ENCODE measurements around the gene HMGCS2. TPM values are rescaled to one million over a fixed set of nuclear protein-coding genes. Genes with fewer than 3 reads are reported as not detected.

HMGCS2 gene
- total RNA-seq, 1 experiment from 2014 or later: not detected

DNA sequence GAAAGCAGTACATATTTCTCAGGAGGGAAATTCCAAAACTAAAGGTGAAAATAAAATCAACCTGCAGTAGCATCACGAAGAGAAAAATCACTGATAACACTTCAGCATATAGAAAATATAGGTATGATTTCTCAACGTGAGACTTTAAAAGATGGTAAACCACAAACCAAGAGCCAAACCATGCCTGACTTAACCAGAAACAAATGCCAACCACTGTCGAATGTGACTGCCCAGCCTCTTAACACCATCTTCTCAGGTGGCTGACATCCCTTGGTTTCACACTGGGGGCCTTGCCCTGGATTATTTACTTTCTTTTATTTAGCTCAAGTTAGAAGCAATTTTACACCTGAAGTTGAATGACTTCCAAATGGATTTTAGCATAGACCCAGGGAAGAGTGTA is 10.1 kb downstream of the HMGCS2 start:
- H3K27me3 ChIP-seq (ENCODE audit: control insufficient read depth, insufficient read depth, low read length): no peaks in the 10 kb centered on the region
- no peak for DNase-seq
- no peak overlapping the region for H3K4me3 ChIP-seq (ENCODE audit: insufficient read depth, low read depth, low read length)

DNA sequence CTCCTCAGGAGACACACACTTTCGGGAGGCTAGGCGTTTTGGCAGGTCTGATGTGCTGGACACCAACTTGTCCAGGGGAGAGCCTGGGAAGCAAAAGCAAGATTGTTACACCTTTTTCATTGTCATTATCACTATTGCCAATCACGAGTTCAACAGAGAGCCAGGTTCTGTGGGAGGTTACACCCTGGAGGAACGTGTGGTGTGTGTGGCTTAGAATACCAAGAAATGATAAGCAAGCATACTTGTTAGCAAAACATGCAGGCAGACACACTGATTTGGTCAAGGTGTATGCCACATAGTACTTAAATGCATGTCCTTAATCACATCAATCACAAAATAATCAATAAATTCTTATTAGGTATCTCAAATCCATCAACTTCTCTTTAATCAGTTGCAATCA is 16.1 kb downstream of the HMGCS2 start:
- H3K27me3 ChIP-seq (ENCODE audit: control insufficient read depth, insufficient read depth, low read length): no peaks in the 10 kb centered on the region; the same call in 1 of the 2 replicates
- no peak for DNase-seq
- no peaks in the 10 kb centered on the region for H3K36me3 ChIP-seq (replicated peaks; ENCODE audit: control insufficient read depth, insufficient read depth, low read length)
- H3K4me3 ChIP-seq (ENCODE audit: insufficient read depth, low read depth, low read length): no peak overlapping the region

More for the DNA sequence above, 10.1 kb downstream of the HMGCS2 start:
- H3K36me3 ChIP-seq (replicated peaks; ENCODE audit: control insufficient read depth, insufficient read depth, low read length): no peaks in the 10 kb centered on the region

- Histone ChIP-seq H3K4me3 (ENCODE audit: insufficient read depth, low read depth, low read length) (no peak overlapping the region), H3K36me3 (replicated peaks; ENCODE audit: control insufficient read depth, insufficient read depth, low read length) (peaks cover 6% of the 10 kb centered on the region), H3K27me3 (ENCODE audit: control insufficient read depth, insufficient read depth, low read length) (no peaks in the 10 kb centered on the region; the same call in 1 of the 2 replicates)
- no peak for DNase-seq
Measured at GRCh38 chr1:119748040-119748439, 20.7 kb downstream of the HMGCS2 start.

GRCh38 chr1:119747451-119747850 is 21.3 kb downstream of the HMGCS2 start:
- H3K4me3 ChIP-seq (ENCODE audit: insufficient read depth, low read depth, low read length): no peak overlapping the region
- no peaks in the 10 kb centered on the region; the same call in 1 of the 2 replicates for H3K27me3 ChIP-seq (ENCODE audit: control insufficient read depth, insufficient read depth, low read length)
- peaks cover 10% of the 10 kb centered on the region for H3K36me3 ChIP-seq (replicated peaks; ENCODE audit: control insufficient read depth, insufficient read depth, low read length)
- no peak for DNase-seq

GRCh38 chr1:119745034-119745433 is 23.7 kb downstream of the HMGCS2 start:
- peaks cover 32% of the 10 kb centered on the region for H3K36me3 ChIP-seq (replicated peaks; ENCODE audit: control insufficient read depth, insufficient read depth, low read length)
- H3K27me3 ChIP-seq (ENCODE audit: control insufficient read depth, insufficient read depth, low read length): no peaks in the 10 kb centered on the region; the same call in 1 of the 2 replicates
- no peak overlapping the region for H3K4me3 ChIP-seq (ENCODE audit: insufficient read depth, low read depth, low read length)
- DNase-seq: no peak

- no peak for DNase-seq
- H3K36me3 ChIP-seq (replicated peaks; ENCODE audit: control insufficient read depth, insufficient read depth, low read length): peaks cover 37% of the 10 kb centered on the region
- no peak overlapping the region for H3K4me3 ChIP-seq (ENCODE audit: insufficient read depth, low read depth, low read length)
- no peaks in the 10 kb centered on the region for H3K27me3 ChIP-seq (ENCODE audit: control insufficient read depth, insufficient read depth, low read length)
Measured at GRCh38 chr1:119744598-119744942, 24.1 kb downstream of the HMGCS2 start.

DNA sequence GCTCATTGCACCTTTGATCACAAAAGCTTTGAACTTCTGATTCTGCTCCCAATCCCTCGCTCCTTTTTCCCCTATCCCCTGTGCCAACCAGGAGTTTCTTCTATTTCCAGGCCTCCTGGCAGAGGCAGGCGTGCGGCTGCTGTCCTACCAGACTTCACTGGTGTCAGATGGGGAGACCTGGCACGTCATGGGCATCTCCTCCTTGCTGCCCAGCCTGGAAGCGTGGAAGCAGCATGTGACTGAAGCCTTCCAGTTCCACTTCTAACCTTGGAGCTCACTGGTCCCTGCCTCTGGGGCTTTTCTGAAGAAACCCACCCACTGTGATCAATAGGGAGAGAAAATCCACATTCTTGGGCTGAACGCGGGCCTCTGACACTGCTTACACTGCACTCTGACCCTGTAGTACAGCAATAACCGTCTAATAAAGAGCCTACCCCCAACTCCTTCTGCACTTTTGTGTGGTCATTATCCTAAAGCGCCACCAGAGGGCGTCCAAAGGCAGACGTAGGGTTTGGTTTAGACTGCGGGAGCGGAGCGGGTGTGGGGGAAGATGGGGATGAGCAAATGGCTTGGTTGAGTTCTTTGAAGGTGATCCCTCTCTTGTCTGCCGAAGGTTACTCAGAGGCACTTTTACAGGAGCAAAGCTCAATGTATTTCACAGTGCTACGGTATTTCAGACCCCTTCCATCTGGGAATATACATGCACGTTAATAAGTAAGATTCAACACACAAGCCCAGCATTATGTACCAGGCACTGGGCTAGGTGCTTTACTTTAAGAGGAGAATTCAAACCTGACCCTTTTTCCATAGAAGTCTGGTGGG is 24.7 kb downstream of the HMGCS2 start:
- DNase-seq: peak; percentile 85
- Histone ChIP-seq H3K4me3 (ENCODE audit: insufficient read depth, low read depth, low read length) (no peak overlapping the region), H3K36me3 (replicated peaks; ENCODE audit: control insufficient read depth, insufficient read depth, low read length) (peaks cover 41% of the 10 kb centered on the region), H3K27me3 (ENCODE audit: control insufficient read depth, insufficient read depth, low read length) (no peaks in the 10 kb centered on the region)

GRCh38 chr1:119743308-119743707 is 25.4 kb downstream of the HMGCS2 start:
- Histone ChIP-seq H3K36me3 (replicated peaks; ENCODE audit: control insufficient read depth, insufficient read depth, low read length) (peaks cover 46% of the 10 kb centered on the region), H3K4me3 (ENCODE audit: insufficient read depth, low read depth, low read length) (no peak overlapping the region), H3K27me3 (ENCODE audit: control insufficient read depth, insufficient read depth, low read length) (no peaks in the 10 kb centered on the region)
- no peak for DNase-seq

GRCh38 chr1:119742677-119743076 is 26.0 kb downstream of the HMGCS2 start:
- Histone ChIP-seq H3K4me3 (ENCODE audit: insufficient read depth, low read depth, low read length) (no peak overlapping the region), H3K36me3 (replicated peaks; ENCODE audit: control insufficient read depth, insufficient read depth, low read length) (peaks cover 52% of the 10 kb centered on the region), H3K27me3 (ENCODE audit: control insufficient read depth, insufficient read depth, low read length) (no peaks in the 10 kb centered on the region)
- DNase-seq: no peak

- Histone ChIP-seq H3K27me3 (ENCODE audit: control insufficient read depth, insufficient read depth, low read length) (no peaks in the 10 kb centered on the region), H3K36me3 (replicated peaks; ENCODE audit: control insufficient read depth, insufficient read depth, low read length) (peaks cover 55% of the 10 kb centered on the region), H3K4me3 (ENCODE audit: insufficient read depth, low read depth, low read length) (no peak overlapping the region)
- DNase-seq: no peak
Measured at GRCh38 chr1:119742202-119742601, 26.5 kb downstream of the HMGCS2 start.

DNA sequence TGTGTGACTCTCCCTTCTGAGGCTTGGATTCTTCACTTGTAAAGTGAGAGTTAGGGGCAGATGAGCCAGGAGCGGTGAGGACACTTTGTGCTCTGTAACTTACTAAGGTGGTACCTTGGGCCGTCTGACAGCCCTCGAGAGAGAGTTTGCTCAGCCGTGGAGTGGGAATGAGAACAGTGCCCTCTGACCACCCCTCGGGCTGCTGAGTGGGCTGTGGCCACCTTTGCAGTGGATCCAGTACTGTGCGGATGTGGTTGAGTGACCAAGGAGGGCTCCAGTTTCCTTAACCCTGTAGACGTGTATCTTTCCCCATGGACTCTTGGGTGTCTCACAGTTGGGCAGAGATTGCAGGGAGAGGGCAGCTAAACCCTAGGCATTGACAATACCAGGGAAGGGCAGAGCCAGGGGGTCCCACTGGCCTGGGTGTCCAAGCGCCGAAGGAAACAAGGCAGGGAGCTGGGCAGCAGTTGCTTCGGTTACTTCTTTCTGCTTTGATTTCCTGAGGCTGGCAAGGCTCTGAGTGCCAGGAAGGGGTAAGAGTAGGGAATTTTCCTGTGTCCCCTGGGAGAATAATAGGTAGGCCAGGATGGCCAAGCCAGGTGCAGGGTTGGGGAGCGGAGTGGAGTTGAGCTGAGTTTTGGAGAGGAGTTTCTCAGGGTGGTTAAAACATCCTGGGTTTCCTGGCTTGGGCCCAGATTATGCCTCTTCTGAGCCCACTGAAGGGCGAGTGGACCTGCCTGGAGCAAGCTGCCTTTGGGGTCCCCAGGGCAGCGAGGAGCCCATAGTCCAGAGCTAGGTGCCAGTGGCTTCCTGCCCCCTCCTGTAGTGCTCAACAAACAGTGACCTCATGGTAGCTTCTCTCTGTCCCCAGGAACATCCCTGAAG is 27.6 kb downstream of the HMGCS2 start:
- no peaks in the 10 kb centered on the region for H3K27me3 ChIP-seq (ENCODE audit: control insufficient read depth, insufficient read depth, low read length)
- H3K4me3 ChIP-seq (ENCODE audit: insufficient read depth, low read depth, low read length): no peak overlapping the region
- DNase-seq: no peak
- H3K36me3 ChIP-seq (replicated peaks; ENCODE audit: control insufficient read depth, insufficient read depth, low read length): peaks cover 66% of the 10 kb centered on the region

- H3K27me3 ChIP-seq (ENCODE audit: control insufficient read depth, insufficient read depth, low read length): no peaks in the 10 kb centered on the region
- no peak overlapping the region for H3K4me3 ChIP-seq (ENCODE audit: insufficient read depth, low read depth, low read length)
- no peak for DNase-seq
- H3K36me3 ChIP-seq (replicated peaks; ENCODE audit: control insufficient read depth, insufficient read depth, low read length): peaks cover 74% of the 10 kb centered on the region
Measured at GRCh38 chr1:119740261-119740660, 28.4 kb downstream of the HMGCS2 start.

DNA sequence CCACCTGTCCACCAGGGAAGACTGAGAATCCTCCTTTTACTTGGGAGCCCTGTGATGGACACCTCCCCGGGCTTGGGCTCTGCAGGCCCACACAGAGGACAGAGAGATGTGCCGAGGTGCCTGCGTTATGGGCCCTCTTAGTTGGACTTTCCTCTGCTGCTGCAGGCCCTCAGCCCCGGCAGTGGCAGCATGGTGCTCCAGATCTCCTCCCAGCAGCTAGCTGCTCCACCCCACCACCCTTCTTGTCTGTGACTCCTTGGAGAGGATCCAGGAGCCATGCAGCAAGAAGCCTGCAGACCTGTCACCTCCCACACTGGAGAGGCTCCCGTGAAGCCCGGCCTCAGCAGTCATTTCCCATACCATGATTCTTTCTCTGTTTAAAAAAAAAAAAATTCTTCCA is 29.6 kb downstream of the HMGCS2 start:
- Histone ChIP-seq H3K27me3 (ENCODE audit: control insufficient read depth, insufficient read depth, low read length) (no peaks in the 10 kb centered on the region), H3K4me3 (ENCODE audit: insufficient read depth, low read depth, low read length) (no peak overlapping the region), H3K36me3 (replicated peaks; ENCODE audit: control insufficient read depth, insufficient read depth, low read length) (peaks cover 81% of the 10 kb centered on the region)
- no peak for DNase-seq

GRCh38 chr1:119738100-119738720 is 30.5 kb downstream of the HMGCS2 start:
- no peak overlapping the region for H3K4me3 ChIP-seq (ENCODE audit: insufficient read depth, low read depth, low read length)
- no peak for DNase-seq
- H3K36me3 ChIP-seq (replicated peaks; ENCODE audit: control insufficient read depth, insufficient read depth, low read length): peaks cover 84% of the 10 kb centered on the region
- no peaks in the 10 kb centered on the region for H3K27me3 ChIP-seq (ENCODE audit: control insufficient read depth, insufficient read depth, low read length)
